ENCODE data around the gene MTX1. TPM values are rescaled to one million over a fixed set of nuclear protein-coding genes. Genes with fewer than 3 reads are reported as not detected.
"Not testable (repeated sequence)": the region's sequence is repeated elsewhere in the genome, so short reads cannot be mapped to it uniquely, and the experiment has no call there.

The MTX1 gene
- total and polyA plus RNA-seq, 2 of the 4 experiments (the other 2 are of a cell fraction) = 67.2 to 73.7 TPM

DNA sequence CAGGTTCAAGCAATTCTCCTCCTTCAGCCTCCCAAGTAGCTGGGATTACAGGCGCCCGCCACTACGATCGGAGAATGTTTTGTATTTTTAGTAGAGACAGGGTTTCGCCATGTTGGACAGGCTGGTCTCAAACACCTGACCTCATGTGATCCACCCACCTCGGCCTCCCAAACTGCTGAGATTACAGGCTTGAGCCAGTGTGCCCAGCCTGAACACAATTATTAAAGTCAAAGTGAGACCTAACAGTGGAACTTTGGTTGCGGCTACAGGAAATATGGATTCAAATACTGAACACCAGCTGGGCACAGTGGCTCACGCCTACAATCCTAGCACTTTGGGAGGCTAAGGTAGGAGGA lies 16.9 kb downstream of the MTX1 start:
- peak overlapping the region; percentile 97 for H2AK5ac ChIP-seq (ENCODE audit: low read depth, low read length)
- H2BK5ac ChIP-seq (ENCODE audit: low read depth, low read length, poor library complexity, severe bottlenecking) = peak overlapping the region; percentile 74
- peak overlapping the region; percentile 56 for H2AFZ ChIP-seq (replicated peaks; ENCODE audit: low read length, poor library complexity)
- BruUV-seq (replicated peaks); H3K27me3 ChIP-seq (ENCODE audit: control insufficient read depth, insufficient read depth, low read length); ATAC-seq (ENCODE audit: low read depth); intact Hi-C loops (cut with micrococcal nuclease); H3K56ac ChIP-seq (ENCODE audit: extremely low read depth, insufficient read depth, low read length); dilution Hi-C loops (cut with HindIII; ENCODE audit: low sequenced_read_pairs, unreplicated experiment); DNase-seq; H3K9me3 ChIP-seq (ENCODE audit: control insufficient read depth, insufficient read depth, low read length); H4K20me1 ChIP-seq (ENCODE audit: insufficient read depth, low read length); H3K4me3 ChIP-seq (ENCODE audit: insufficient read depth, low read depth, low read length); in situ Hi-C loops (cut with MboI; ENCODE audit: low sequenced_read_pairs); H3K36me3 ChIP-seq (ENCODE audit: control insufficient read depth, insufficient read depth, low read length): not testable (repeated sequence)
- H2AK9ac ChIP-seq (replicated peaks; ENCODE audit: low read depth, low read length, poor library complexity) = peak overlapping the region; percentile 71
- ChIA-PET CTCF (interaction anchor here (1.3 to 4.8 kb wide), 2 partner anchors 19 to 31 kb away, joined by 11 to 18 read pairs; no protein-coding TSS in a partner anchor), POLR2A (ENCODE audit: unreplicated experiment) (interaction anchor here (1.3 kb wide), 1 partner anchor 52 kb away, joined by 3 read pairs; the partner anchor contains the start of gene KRTCAP2)
- peaks cover 18 to 40% of the 10 kb centered on the region in 2 experiments for H3K79me1 ChIP-seq (ENCODE audit: low read depth in 1 of 2, low read length in 2 of 2)
- peak overlapping the region; percentile 74; the same call in 1 of the 2 replicates for H3K23ac ChIP-seq (ENCODE audit: low read depth, low read length)
- H3K4me2 ChIP-seq (ENCODE audit: low read depth, low read length) = peak overlapping the region; percentile 3; the same call in 1 of the 2 replicates
- H3K9me1 ChIP-seq (ENCODE audit: insufficient read depth, low read length) = peaks cover 17% of the 10 kb centered on the region
- peak overlapping the region; percentile 90 for H3K27ac ChIP-seq (ENCODE audit: insufficient read depth, low read length)
- H3K18ac ChIP-seq (ENCODE audit: low read depth, low read length) = peak overlapping the region; percentile 71; the same call in 1 of the 2 replicates
- H3K4ac ChIP-seq (ENCODE audit: low read depth, low read length) = peak overlapping the region; percentile 94
- H4K5ac ChIP-seq (ENCODE audit: low read depth, low read length) = peak overlapping the region; percentile 23; the same call in 1 of the 2 replicates
- peak overlapping the region; percentile 80 for H4K91ac ChIP-seq (ENCODE audit: insufficient read depth, low read depth, low read length)
- peaks cover 17% of the 10 kb centered on the region for H3K4me1 ChIP-seq (ENCODE audit: control insufficient read depth, insufficient read depth, low read length)
- peak overlapping the region; percentile 91; the same call in 1 of the 3 replicates for H2BK15ac ChIP-seq (ENCODE audit: low read depth, low read length)
- peak overlapping the region; percentile 92 for H2BK120ac ChIP-seq (ENCODE audit: low read depth, low read length)
- 93% methylated on average over 3 of the region's 8 CpGs; no CpG with 5 or more reads in 1 of the 2 experiments for WGBS, 2 experiments (ENCODE audit: extremely low coverage in 2 of 2, insufficient read length in 1 of 2)
- peak overlapping the region; percentile 82 for H2BK20ac ChIP-seq (ENCODE audit: low read depth, low read length)
- peak overlapping the region in 1 of 2 experiments; percentile 81; a peak in 3 of 4 replicates for H4K8ac ChIP-seq (ENCODE audit: low read depth in 2 of 2, low read length in 2 of 2)
- peak overlapping the region; percentile 90 for H3K14ac ChIP-seq (replicated peaks; ENCODE audit: low read depth, low read length)
- H3K9ac ChIP-seq (ENCODE audit: low read depth, low read length) = peak overlapping the region; percentile 5; the same call in 1 of the 2 replicates
